Measurements from ENCODE around the gene PLEKHM3. TPM values are rescaled to one million over a fixed set of nuclear protein-coding genes. Genes with fewer than 3 reads are reported as not detected.

Gene PLEKHM3
- total and polyA plus RNA-seq, 2 experiments from 2014 or later, result 6.7 to 8.0 TPM

- TF ChIP-seq CTCF (IDR thresholded peaks at IDR 0.05; ENCODE audit: low read depth, low read length), result no peak
- no peaks in the 10 kb centered on the region for H3K4me1 ChIP-seq (ENCODE audit: low read depth)
- no peak overlapping the region for H3K27ac ChIP-seq
- no peak overlapping the region for H3K4me3 ChIP-seq
- H3K27me3 ChIP-seq, result no peaks in the 10 kb centered on the region
- DNase-seq (ENCODE audit: low read depth in 1 of 2, low spot score in 1 of 2), result no peak
- no peaks in the 10 kb centered on the region for H3K9me3 ChIP-seq (ENCODE audit: low read depth)
- no peaks in the 10 kb centered on the region for H3K36me3 ChIP-seq
These were observed 97.2 kb downstream of the PLEKHM3 start for GRCh38 chr2:207928079-207928478.

- H3K36me3 ChIP-seq, result no peaks in the 10 kb centered on the region
- no peak for DNase-seq (ENCODE audit: low read depth in 1 of 2, low spot score in 1 of 2)
- no peaks in the 10 kb centered on the region for H3K27me3 ChIP-seq
- TF ChIP-seq CTCF (IDR thresholded peaks at IDR 0.05; ENCODE audit: low read depth, low read length), result no peak
- no peak overlapping the region for H3K27ac ChIP-seq
- no peak overlapping the region for H3K4me3 ChIP-seq
- H3K4me1 ChIP-seq (ENCODE audit: low read depth), result no peaks in the 10 kb centered on the region
- no peaks in the 10 kb centered on the region for H3K9me3 ChIP-seq (ENCODE audit: low read depth)
These were observed 98.4 kb downstream of the PLEKHM3 start for GRCh38 chr2:207926989-207927300.

GRCh38 chr2:207926133-207926988 is 99.0 kb downstream of the PLEKHM3 start:
- no peaks in the 10 kb centered on the region for H3K27me3 ChIP-seq
- TF ChIP-seq CTCF (IDR thresholded peaks at IDR 0.05; ENCODE audit: low read depth, low read length), result no peak
- H3K27ac ChIP-seq, result peak overlapping the region; percentile 18
- peak in 1 of 2 donors; percentile 73 for DNase-seq (ENCODE audit: low read depth in 1 of 2, low spot score in 1 of 2)
- no peaks in the 10 kb centered on the region for H3K36me3 ChIP-seq
- H3K9me3 ChIP-seq (ENCODE audit: low read depth), result no peaks in the 10 kb centered on the region
- no peaks in the 10 kb centered on the region for H3K4me1 ChIP-seq (ENCODE audit: low read depth)
- H3K4me3 ChIP-seq, result no peak overlapping the region

- no peak for TF ChIP-seq CTCF (IDR thresholded peaks at IDR 0.05; ENCODE audit: low read depth, low read length)
- Histone ChIP-seq H3K27ac (no peak overlapping the region), H3K9me3 (ENCODE audit: low read depth) (no peaks in the 10 kb centered on the region), H3K4me1 (ENCODE audit: low read depth) (no peaks in the 10 kb centered on the region), H3K4me3 (no peak overlapping the region), H3K36me3 (no peaks in the 10 kb centered on the region), H3K27me3 (no peaks in the 10 kb centered on the region)
- no peak for DNase-seq (ENCODE audit: low read depth in 1 of 2, low spot score in 1 of 2)
These were observed 99.7 kb downstream of the PLEKHM3 start for GRCh38 chr2:207925601-207926000.

GRCh38 chr2:207921606-207922005 is 103.7 kb downstream of the PLEKHM3 start:
- Histone ChIP-seq H3K4me3 (no peak overlapping the region), H3K9me3 (ENCODE audit: low read depth) (no peaks in the 10 kb centered on the region), H3K27ac (no peak overlapping the region), H3K27me3 (no peaks in the 10 kb centered on the region), H3K36me3 (no peaks in the 10 kb centered on the region), H3K4me1 (ENCODE audit: low read depth) (no peaks in the 10 kb centered on the region)
- TF ChIP-seq CTCF (IDR thresholded peaks at IDR 0.05; ENCODE audit: low read depth, low read length), result no peak
- DNase-seq (ENCODE audit: low read depth in 1 of 2, low spot score in 1 of 2), result no peak
